Uterus (tissue), 2 donors: ENCODE measurements around the gene FOXQ1.

Experiments used
- CTCF ChIP-seq, 4 experiments: fragments of 200-600 bp in 2 of 4; fragments of 450-650 bp in 2 of 4; sonication (generic) in 2 of 4; IDR thresholded peaks; one replicate each; pipeline ENCODE4 v1.5.1; 2016 to 2019; ENCODE audit warnings: antibody characterized with exemption in 4 of 4, mild to moderate bottlenecking in 2 of 4, moderate library complexity in 1 of 4
- POLR2A ChIP-seq, 2 donors: fragments of 450-650 bp; IDR thresholded peaks; one replicate each; pipeline ENCODE4 v1.6.1; 2016; ENCODE audit warnings: antibody characterized with exemption in 2 of 2, mild to moderate bottlenecking in 1 of 2, moderate library complexity in 1 of 2

- TF ChIP-seq CTCF (IDR thresholded peaks at IDR 0.05), result no peak
- no peak for TF ChIP-seq POLR2A (IDR thresholded peaks at IDR 0.05)
Observed at GRCh38 chr6:1349655-1350054, 37.8 kb downstream of the FOXQ1 start.
